Fibroblast of lung (primary cell): ENCODE results near the gene PIK3C3.

Source experiments
- CTCF ChIP-seq, 2 donors: IDR thresholded peaks in 1 of 2; conservative IDR thresholded peaks in 1 of 2; 1 replicate in 1 of 2; 2 replicates in 1 of 2; pipeline ENCODE4 v1.5.1; 2011 to 2012; ENCODE audit warnings: low read length in 2 of 2, control low read depth in 1 of 2, inconsistent platforms in 1 of 2, low read depth in 1 of 2, mild to moderate bottlenecking in 1 of 2
- EZH2 ChIP-seq: IDR thresholded peaks from 2 replicates; pipeline ENCODE4 v1.5.1; 2012; ENCODE audit warnings: low read length, control low read depth, mild to moderate bottlenecking; ENCODE audit errors: missing control alignments

DNA sequence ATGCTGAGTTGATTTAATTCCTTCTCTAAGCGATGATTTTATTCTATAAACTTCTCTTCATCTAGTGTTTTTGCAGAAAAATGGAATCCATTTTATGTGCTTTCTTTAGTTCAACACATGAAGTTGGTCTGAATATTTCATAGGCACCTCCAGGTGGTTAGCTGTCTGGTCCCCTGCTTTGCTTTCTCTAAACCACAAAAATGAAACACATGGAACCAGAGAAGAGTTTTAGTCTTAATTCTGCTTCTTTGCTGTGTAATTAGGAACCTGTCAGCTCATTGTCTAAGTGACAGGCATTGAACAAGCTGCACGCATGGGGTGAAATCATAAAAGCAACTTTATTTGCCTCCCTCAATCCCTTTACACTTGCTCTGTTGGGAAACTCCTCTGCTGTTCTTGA lies 150.4 kb downstream of the PIK3C3 start:
- no peak for TF ChIP-seq CTCF (conservative IDR thresholded peaks at IDR 0.05 in 1 of 2, IDR thresholded peaks at IDR 0.05 in 1 of 2; ENCODE audit: low read depth in 1 of 2, low read length in 2 of 2)
- no peak for TF ChIP-seq EZH2
